ENCODE results near the gene LUC7L3.

- TF ChIP-seq CTCF (IDR thresholded peaks at IDR 0.05) (no peak), POLR2A (IDR thresholded peaks at IDR 0.05) (no peak)
Measured at GRCh38 chr17:50685334-50685665, 34.1 kb upstream of the LUC7L3 start.

Measured in body of pancreas (tissue), 4 donors.